GM12878 (cell line): ENCODE data around the gene RTN4. TPM values are rescaled to one million over a fixed set of nuclear protein-coding genes. Genes with fewer than 3 reads are reported as not detected.

ENCODE experiments used
- ASH2L ChIP-seq: fragments of 300-600, 200-600 bp; sonication (generic); IDR thresholded peaks from 2 replicates; pipeline ENCODE4 v1.6.1; 2017; ENCODE audit warnings: low read depth, mild to moderate bottlenecking, borderline replicate concordance
- BHLHE40 ChIP-seq, 2 experiments: fragments of 450-650 bp in 1 of 2; IDR thresholded peaks; 2 replicates each; pipeline ENCODE4 v1.6.1; 2011 to 2017; ENCODE audit warnings: low read depth in 2 of 2, borderline replicate concordance in 1 of 2, improper control_type of control experiment in 1 of 2, low read length in 1 of 2, mild to moderate bottlenecking in 1 of 2
- BRCA1 ChIP-seq: IDR thresholded peaks from 2 replicates; pipeline ENCODE4 v1.6.1; 2011; ENCODE audit warnings: low read depth, low read length, improper control_type of control experiment
- CREM ChIP-seq: IDR thresholded peaks from 2 replicates; pipeline ENCODE4 v1.6.1; 2014; ENCODE audit warnings: antibody characterized with exemption, low read depth
- FOS ChIP-seq: IDR thresholded peaks from 3 replicates; pipeline ENCODE4 v1.6.1; 2011; ENCODE audit warnings: borderline replicate concordance; ENCODE audit not compliant: insufficient read length; ENCODE audit errors: extremely low read depth
- GABPA ChIP-seq: IDR thresholded peaks from 2 replicates; pipeline ENCODE4 v1.6.1; 2014; ENCODE audit warnings: antibody characterized with exemption, low read depth, mild to moderate bottlenecking, inconsistent platforms
- GATAD2B ChIP-seq: fragments of 450-650 bp; conservative IDR thresholded peaks from 2 replicates; pipeline ENCODE4 v1.6.1; 2017; ENCODE audit warnings: low read depth, mild to moderate bottlenecking, moderate library complexity
- HDGF ChIP-seq: fragments of 450-650 bp; IDR thresholded peaks from 2 replicates; pipeline ENCODE4 v1.6.1; 2016; ENCODE audit warnings: antibody characterized with exemption
- IKZF1 ChIP-seq: fragments of 450-650 bp; conservative IDR thresholded peaks from 2 replicates; pipeline ENCODE4 v1.6.1; 2017; ENCODE audit warnings: antibody characterized with exemption, mild to moderate bottlenecking
- IKZF2 ChIP-seq, 2 experiments: fragments of 450-650 bp; IDR thresholded peaks; 2 replicates each; pipeline ENCODE4 v1.6.1; 2017; ENCODE audit warnings: mild to moderate bottlenecking in 2 of 2, moderate library complexity in 2 of 2
- MEF2A ChIP-seq: IDR thresholded peaks from 2 replicates; pipeline ENCODE4 v1.6.1; 2011; ENCODE audit warnings: low read depth, mild to moderate bottlenecking, low read length, moderate library complexity; ENCODE audit not compliant: insufficient read depth
- MTA2 ChIP-seq: fragments of 450-650 bp; IDR thresholded peaks from 2 replicates; pipeline ENCODE4 v1.6.1; 2016; ENCODE audit warnings: low read depth, mild to moderate bottlenecking, moderate library complexity
- MYB ChIP-seq: fragments of 150-350 bp; IDR thresholded peaks from 2 replicates; pipeline ENCODE4 v1.6.1; 2014; ENCODE audit warnings: mild to moderate bottlenecking, low read depth, low read length, borderline replicate concordance
- NFXL1 ChIP-seq: fragments of 450-650 bp; IDR thresholded peaks from 2 replicates; pipeline ENCODE4 v1.6.1; 2017; ENCODE audit warnings: antibody characterized with exemption, mild to moderate bottlenecking, borderline replicate concordance
- RAD21 ChIP-seq: IDR thresholded peaks from 2 replicates; pipeline ENCODE4 v1.6.1; 2011; ENCODE audit warnings: mild to moderate bottlenecking, low read depth, low read length, moderate library complexity; ENCODE audit not compliant: insufficient read depth
- RCOR1 ChIP-seq: conservative IDR thresholded peaks from 2 replicates; pipeline ENCODE4 v1.6.1; 2012; ENCODE audit warnings: low read depth, low read length, improper control_type of control experiment
- RFX5 ChIP-seq: IDR thresholded peaks from 2 replicates; pipeline ENCODE4 v1.6.1; 2011; ENCODE audit warnings: low read depth, low read length, improper control_type of control experiment
- RUNX3 ChIP-seq: IDR thresholded peaks from 2 replicates; pipeline ENCODE4 v1.6.1; 2012; ENCODE audit warnings: low read length, inconsistent platforms
- SUPT20H ChIP-seq: IDR thresholded peaks from 2 replicates; pipeline ENCODE4 v1.6.1; 2011; ENCODE audit warnings: low read depth, mild to moderate bottlenecking, low read length, moderate library complexity, borderline replicate concordance; ENCODE audit not compliant: control insufficient read depth
- TCF12 ChIP-seq: IDR thresholded peaks from 2 replicates; pipeline ENCODE4 v1.6.1; 2011; ENCODE audit warnings: low read depth, mild to moderate bottlenecking, low read length
- TCF7 ChIP-seq: IDR thresholded peaks from 2 replicates; pipeline ENCODE4 v1.6.1; 2014; ENCODE audit warnings: antibody characterized with exemption, borderline replicate concordance
- ZNF207 ChIP-seq: fragments of 450-650 bp; IDR thresholded peaks from 2 replicates; pipeline ENCODE4 v1.6.1; 2014; ENCODE audit warnings: antibody characterized with exemption, mild to moderate bottlenecking, borderline replicate concordance
- ZNF622 ChIP-seq: fragments of 450-650 bp; IDR thresholded peaks from 2 replicates; pipeline ENCODE4 v1.6.1; 2017; ENCODE audit warnings: mild to moderate bottlenecking, inconsistent platforms
- polyA plus RNA-seq, 11 experiments: library from polyadenylated mRNA; depleted of rRNA in 4 of 11; unstranded in 6 of 11; stranded (reverse) in 5 of 11; fragments of >200 nt; fragmentation: Nextera tagmentation in 4 of 11; fragmentation: Illumina TruSeq in 1 of 11; extraction: Ambion mirVana in 4 of 11; extraction: Trizol in 1 of 11; gene quantifications; 1 replicate in 1 of 11; 2 replicates in 10 of 11; pipeline versions ENCODE4 v1.2.1 to v1.2.3, GENCODE V29; 2011 to 2016; ENCODE audit warnings: inconsistent platforms in 2 of 11, missing spikeins in 2 of 11, low read depth in 1 of 11
- total RNA-seq, 4 experiments: library from RNA; depleted of rRNA in 3 of 4; stranded (reverse); fragments of >200 nt in 3 of 4; fragmentation: Illumina TruSeq in 1 of 4; extraction: Trizol in 1 of 4; gene quantifications; 2 replicates each; pipeline versions ENCODE4 v1.2.1 to v1.2.3, GENCODE V29; 2013 to 2021
- TF ChIP-seq, protein P1 (sequence below): fragments of 450-650 bp; formaldehyde crosslinking; IDR thresholded peaks from 2 replicates; pipeline ENCODE4 v1.4.0; 2022; ENCODE audit warnings: mild to moderate bottlenecking, moderate library complexity
- TF ChIP-seq, protein P2 (sequence below): fragments of 450-650 bp; IDR thresholded peaks from 2 replicates; pipeline ENCODE4 v1.6.1; 2017; ENCODE audit warnings: mild to moderate bottlenecking
- TF ChIP-seq, protein P3 (sequence below): fragments of 450-650 bp; IDR thresholded peaks from 2 replicates; pipeline ENCODE4 v1.6.1; 2018; ENCODE audit warnings: mild to moderate bottlenecking, low read depth, moderate library complexity; ENCODE audit not compliant: partially characterized antibody

The RTN4 gene
- total and polyA plus RNA-seq, 10 of the 15 experiments (the other 5 are each of a cell fraction or from before 2014, with no cell fraction given) = 56.0 to 133 (median 83.3) TPM

DNA sequence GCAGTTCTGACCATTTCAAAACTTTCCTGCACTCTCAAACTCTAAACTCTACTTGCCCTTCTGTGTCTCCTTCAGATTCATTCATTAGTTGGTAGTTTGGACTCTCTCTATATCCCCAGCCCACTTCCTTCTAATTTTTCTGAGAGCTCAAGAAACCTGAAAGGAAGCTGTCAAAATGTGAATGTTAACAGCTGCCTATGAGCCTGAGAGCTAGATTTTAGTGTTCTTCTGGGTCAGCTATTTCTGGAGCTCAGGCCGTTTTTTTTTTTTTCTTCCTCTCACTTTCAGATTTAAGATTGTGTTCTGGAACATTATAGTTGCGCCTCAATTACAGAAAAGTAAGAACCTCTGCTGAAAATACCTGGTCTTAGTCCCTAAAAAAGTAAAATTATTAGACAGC, 73.1 kb downstream of the RTN4 start (continued):
- TF ChIP-seq, protein P1, sequence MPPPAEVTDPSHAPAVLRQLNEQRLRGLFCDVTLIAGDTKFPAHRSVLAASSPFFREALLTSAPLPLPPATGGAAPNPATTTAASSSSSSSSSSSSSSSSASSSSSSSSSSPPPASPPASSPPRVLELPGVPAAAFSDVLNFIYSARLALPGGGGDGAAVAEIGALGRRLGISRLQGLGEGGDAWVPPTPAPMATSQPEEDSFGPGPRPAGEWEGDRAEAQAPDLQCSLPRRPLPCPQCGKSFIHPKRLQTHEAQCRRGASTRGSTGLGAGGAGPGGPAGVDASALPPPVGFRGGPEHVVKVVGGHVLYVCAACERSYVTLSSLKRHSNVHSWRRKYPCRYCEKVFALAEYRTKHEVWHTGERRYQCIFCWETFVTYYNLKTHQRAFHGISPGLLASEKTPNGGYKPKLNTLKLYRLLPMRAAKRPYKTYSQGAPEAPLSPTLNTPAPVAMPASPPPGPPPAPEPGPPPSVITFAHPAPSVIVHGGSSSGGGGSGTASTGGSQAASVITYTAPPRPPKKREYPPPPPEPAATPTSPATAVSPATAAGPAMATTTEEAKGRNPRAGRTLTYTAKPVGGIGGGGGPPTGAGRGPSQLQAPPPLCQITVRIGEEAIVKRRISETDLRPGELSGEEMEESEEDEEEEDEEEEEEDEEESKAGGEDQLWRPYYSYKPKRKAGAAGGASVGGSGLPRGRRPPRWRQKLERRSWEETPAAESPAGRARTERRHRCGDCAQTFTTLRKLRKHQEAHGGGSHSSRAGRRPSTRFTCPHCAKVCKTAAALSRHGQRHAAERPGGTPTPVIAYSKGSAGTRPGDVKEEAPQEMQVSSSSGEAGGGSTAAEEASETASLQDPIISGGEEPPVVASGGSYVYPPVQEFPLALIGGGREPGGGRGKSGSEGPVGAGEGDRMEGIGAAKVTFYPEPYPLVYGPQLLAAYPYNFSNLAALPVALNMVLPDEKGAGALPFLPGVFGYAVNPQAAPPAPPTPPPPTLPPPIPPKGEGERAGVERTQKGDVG = no peak
- TF ChIP-seq RCOR1 = no peak
- TF ChIP-seq BRCA1 = no peak
- no peak for TF ChIP-seq NFXL1
- TF ChIP-seq SUPT20H = no peak
- TF ChIP-seq BHLHE40 (IDR thresholded peaks at IDR 0.05; ENCODE audit: borderline replicate concordance in 1 of 2, low read depth in 2 of 2, low read length in 1 of 2) = no peak
- TF ChIP-seq RAD21 = no peak; the same call in 1 of the 2 replicates
- TF ChIP-seq GATAD2B = no peak
- peak; percentile 95 for TF ChIP-seq TCF12
- TF ChIP-seq ZNF207 = no peak
- no peak for TF ChIP-seq ZNF622
- 0 out of 2 replicates have a peak, but pooled peaks have one; percentile 44 for TF ChIP-seq CREM
- TF ChIP-seq, protein P2, sequence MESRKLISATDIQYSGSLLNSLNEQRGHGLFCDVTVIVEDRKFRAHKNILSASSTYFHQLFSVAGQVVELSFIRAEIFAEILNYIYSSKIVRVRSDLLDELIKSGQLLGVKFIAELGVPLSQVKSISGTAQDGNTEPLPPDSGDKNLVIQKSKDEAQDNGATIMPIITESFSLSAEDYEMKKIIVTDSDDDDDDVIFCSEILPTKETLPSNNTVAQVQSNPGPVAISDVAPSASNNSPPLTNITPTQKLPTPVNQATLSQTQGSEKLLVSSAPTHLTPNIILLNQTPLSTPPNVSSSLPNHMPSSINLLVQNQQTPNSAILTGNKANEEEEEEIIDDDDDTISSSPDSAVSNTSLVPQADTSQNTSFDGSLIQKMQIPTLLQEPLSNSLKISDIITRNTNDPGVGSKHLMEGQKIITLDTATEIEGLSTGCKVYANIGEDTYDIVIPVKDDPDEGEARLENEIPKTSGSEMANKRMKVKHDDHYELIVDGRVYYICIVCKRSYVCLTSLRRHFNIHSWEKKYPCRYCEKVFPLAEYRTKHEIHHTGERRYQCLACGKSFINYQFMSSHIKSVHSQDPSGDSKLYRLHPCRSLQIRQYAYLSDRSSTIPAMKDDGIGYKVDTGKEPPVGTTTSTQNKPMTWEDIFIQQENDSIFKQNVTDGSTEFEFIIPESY = no peak
- TF ChIP-seq MEF2A = peak; percentile 92
- no peak for TF ChIP-seq FOS
- TF ChIP-seq IKZF1 = no peak; the same call in 1 of the 2 replicates
- TF ChIP-seq, protein P3, sequence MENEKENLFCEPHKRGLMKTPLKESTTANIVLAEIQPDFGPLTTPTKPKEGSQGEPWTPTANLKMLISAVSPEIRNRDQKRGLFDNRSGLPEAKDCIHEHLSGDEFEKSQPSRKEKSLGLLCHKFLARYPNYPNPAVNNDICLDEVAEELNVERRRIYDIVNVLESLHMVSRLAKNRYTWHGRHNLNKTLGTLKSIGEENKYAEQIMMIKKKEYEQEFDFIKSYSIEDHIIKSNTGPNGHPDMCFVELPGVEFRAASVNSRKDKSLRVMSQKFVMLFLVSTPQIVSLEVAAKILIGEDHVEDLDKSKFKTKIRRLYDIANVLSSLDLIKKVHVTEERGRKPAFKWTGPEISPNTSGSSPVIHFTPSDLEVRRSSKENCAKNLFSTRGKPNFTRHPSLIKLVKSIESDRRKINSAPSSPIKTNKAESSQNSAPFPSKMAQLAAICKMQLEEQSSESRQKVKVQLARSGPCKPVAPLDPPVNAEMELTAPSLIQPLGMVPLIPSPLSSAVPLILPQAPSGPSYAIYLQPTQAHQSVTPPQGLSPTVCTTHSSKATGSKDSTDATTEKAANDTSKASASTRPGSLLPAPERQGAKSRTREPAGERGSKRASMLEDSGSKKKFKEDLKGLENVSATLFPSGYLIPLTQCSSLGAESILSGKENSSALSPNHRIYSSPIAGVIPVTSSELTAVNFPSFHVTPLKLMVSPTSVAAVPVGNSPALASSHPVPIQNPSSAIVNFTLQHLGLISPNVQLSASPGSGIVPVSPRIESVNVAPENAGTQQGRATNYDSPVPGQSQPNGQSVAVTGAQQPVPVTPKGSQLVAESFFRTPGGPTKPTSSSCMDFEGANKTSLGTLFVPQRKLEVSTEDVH = no peak
- 0 out of 2 replicates have a peak, but pooled peaks have one; percentile 22 for TF ChIP-seq RUNX3
- TF ChIP-seq MTA2 = no peak
- no peak for TF ChIP-seq MYB
- no peak for TF ChIP-seq TCF7
- no peak for TF ChIP-seq ASH2L
- no peak for TF ChIP-seq HDGF
- TF ChIP-seq GABPA = no peak
- TF ChIP-seq RFX5 = no peak
- TF ChIP-seq IKZF2 (IDR thresholded peaks at IDR 0.05) = peak in 1 of 2 experiments; percentile 39; a peak in 1 of 4 replicates
